ENCODE results near the gene TRAPPC10. TPM values are rescaled to one million over a fixed set of nuclear protein-coding genes. Genes with fewer than 3 reads are reported as not detected.
"Not testable (repeated sequence)": the region's sequence is repeated elsewhere in the genome, so short reads cannot be mapped to it uniquely, and the experiment has no call there.

The TRAPPC10 gene
- total RNA-seq, 1 experiment from 2014 or later: 31.0 TPM

- H3K27me3 ChIP-seq; H3K36me3 ChIP-seq; H3K9me3 ChIP-seq (replicated peaks); DNase-seq; H3K4me1 ChIP-seq; H3K4me3 ChIP-seq; H3K27ac ChIP-seq: not testable (repeated sequence)
These were observed 143.3 kb downstream of the TRAPPC10 start for GRCh38 chr21:44155231-44155993.

GRCh38 chr21:44155994-44156380 is 143.9 kb downstream of the TRAPPC10 start:
- DNase-seq; H3K4me1 ChIP-seq; H3K27ac ChIP-seq; H3K9me3 ChIP-seq (replicated peaks); H3K4me3 ChIP-seq; H3K36me3 ChIP-seq; H3K27me3 ChIP-seq: not testable (repeated sequence)

Other genes starting within 250 kb of the TRAPPC10 start
- 18.7 and 19.0 TPM in 2 replicates for gene CSTB, start 236.0 kb upstream of the TRAPPC10 start, total RNA-seq (2014; rRNA removed; shearing (Covaris generic))
- 33.5 and 36.2 TPM in 2 replicates for gene RRP1, start 222.7 kb upstream of the TRAPPC10 start, total RNA-seq (2014; rRNA removed; shearing (Covaris generic))
- 16.4 and 18.3 TPM in 2 replicates for gene AGPAT3, start 147.1 kb upstream of the TRAPPC10 start, total RNA-seq (2014; rRNA removed; shearing (Covaris generic))
- gene PWP2, start 95.1 kb downstream of the TRAPPC10 start, total RNA-seq (2014; rRNA removed; shearing (Covaris generic)): 1.1 and 1.4 TPM in 2 replicates
- gene GATD3, start 121.4 kb downstream of the TRAPPC10 start, total RNA-seq (2014; rRNA removed; shearing (Covaris generic)): 5.1 and 6.5 TPM in 2 replicates
- gene ICOSLG, start 228.6 kb downstream of the TRAPPC10 start, total RNA-seq (2014; rRNA removed; shearing (Covaris generic)): 0.13 TPM in 1 of 2 replicates, not detected in the other
- not detected in 2 replicates for gene DNMT3L, start 249.6 kb downstream of the TRAPPC10 start, total RNA-seq (2014; rRNA removed; shearing (Covaris generic))

Data from SJCRH30 (cell line).